Measurements from ENCODE around the gene SIPA1L3. TPM values are rescaled to one million over a fixed set of nuclear protein-coding genes. Genes with fewer than 3 reads are reported as not detected.
A peak's percentile ranks its signal among the peaks of the same experiment; 100 is the strongest.

Gene SIPA1L3
- total RNA-seq, 1 experiment from 2014 or later = 66.3 TPM

DNA sequence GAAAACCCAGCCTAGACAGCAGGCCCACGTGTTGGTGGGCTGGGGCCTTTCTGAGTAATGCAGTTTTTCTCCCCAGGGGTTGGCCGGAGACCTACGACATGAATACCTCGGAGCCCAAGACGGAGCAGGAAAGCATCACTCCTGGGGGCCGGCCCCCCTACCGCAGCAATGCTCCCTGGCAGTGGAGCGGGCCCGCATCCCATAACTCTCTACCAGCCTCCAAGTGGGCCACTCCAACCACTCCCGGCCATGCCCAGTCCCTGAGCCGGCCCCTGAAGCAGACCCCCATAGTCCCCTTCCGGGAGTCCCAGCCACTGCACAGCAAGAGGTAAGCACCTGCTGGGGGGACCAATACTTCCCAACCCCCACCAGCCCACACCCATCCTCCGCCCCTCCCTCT, 234.1 kb downstream of the SIPA1L3 start:
- intact Hi-C loops (cut with micrococcal nuclease; ENCODE audit: unreplicated experiment) = no loop called here

DNA sequence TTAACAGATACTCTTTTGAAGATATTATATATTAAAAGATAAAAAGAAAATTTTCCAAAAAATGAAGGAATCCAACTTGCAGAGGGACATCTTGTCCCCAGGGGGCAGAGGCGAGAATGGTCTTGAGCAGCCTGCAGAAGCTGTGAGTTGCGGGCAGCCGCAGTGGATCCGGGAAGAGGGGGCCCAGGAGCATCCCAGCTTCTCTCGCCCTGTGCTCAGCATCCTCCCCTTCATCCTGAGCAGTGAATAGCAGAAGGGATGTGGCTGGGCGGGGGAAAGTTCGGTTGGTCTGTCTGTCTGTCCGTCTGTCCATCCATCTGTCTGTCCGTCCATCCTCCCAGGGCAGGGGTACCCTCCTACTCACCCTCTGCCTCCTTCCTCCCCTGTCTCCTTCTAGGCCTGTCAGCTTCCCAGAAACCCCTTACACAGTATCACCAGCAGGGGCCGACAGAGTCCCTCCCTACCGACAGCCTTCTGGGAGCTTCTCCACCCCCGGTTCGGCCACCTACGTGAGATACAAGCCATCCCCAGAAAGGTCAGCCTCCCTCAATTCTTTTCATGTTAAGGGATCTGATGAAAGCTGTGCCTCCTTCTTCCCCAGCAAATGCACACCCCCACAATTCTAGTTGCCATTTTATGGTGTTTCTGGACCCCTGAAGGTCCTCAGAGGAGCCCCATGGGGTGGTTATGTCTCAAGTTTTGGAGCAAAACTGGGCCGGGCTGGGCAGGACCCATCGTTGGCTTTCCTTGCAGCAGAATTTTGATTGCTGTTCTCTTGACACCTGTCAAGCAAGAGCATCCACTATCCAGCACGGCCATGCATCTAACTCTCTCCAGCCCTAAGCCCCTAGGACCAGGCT, 235.4 kb downstream of the SIPA1L3 start:
- DNase-seq (ENCODE audit: low read depth, low spot score) (peak; percentile 5), ATAC-seq (peak; percentile 90)
- Histone ChIP-seq H3K27me3 (ENCODE audit: control insufficient read depth, insufficient read depth, low read length) (no peaks in the 10 kb centered on the region), H3K36me3 (ENCODE audit: control insufficient read depth, insufficient read depth, low read length) (no peaks in the 10 kb centered on the region), H3K4me1 (ENCODE audit: control insufficient read depth, insufficient read depth, low read length) (no peaks in the 10 kb centered on the region), H3K4me3 (ENCODE audit: low read depth in 2 of 2, low read length in 2 of 2) (no peak overlapping the region), H3K9me3 (ENCODE audit: control insufficient read depth, insufficient read depth, low read depth, low read length) (no peaks in the 10 kb centered on the region), H3K27ac (ENCODE audit: low read length) (no peak overlapping the region)
- ChIA-PET POLR2A (interaction anchor here (0.5 to 0.7 kb wide), 3 partner anchors 54 to 132 kb away, joined by 3 to 6 read pairs (median 4); no protein-coding TSS in a partner anchor), CTCF (interaction anchor here (0.6 to 1.7 kb wide), 8 partner anchors 43 to 690 kb away, joined by 3 to 10 read pairs (median 4); no protein-coding TSS in a partner anchor)
- intact Hi-C loops (cut with micrococcal nuclease; ENCODE audit: unreplicated experiment) = no loop called here
- in situ Hi-C loops (cut with HindIII; ENCODE audit: low pct_unique_long_range_greater_than_20kb, low sequenced_read_pairs) = no loop called here
- no TSS peak for BruUV-seq (replicated peaks)
- TF ChIP-seq, protein P1, sequence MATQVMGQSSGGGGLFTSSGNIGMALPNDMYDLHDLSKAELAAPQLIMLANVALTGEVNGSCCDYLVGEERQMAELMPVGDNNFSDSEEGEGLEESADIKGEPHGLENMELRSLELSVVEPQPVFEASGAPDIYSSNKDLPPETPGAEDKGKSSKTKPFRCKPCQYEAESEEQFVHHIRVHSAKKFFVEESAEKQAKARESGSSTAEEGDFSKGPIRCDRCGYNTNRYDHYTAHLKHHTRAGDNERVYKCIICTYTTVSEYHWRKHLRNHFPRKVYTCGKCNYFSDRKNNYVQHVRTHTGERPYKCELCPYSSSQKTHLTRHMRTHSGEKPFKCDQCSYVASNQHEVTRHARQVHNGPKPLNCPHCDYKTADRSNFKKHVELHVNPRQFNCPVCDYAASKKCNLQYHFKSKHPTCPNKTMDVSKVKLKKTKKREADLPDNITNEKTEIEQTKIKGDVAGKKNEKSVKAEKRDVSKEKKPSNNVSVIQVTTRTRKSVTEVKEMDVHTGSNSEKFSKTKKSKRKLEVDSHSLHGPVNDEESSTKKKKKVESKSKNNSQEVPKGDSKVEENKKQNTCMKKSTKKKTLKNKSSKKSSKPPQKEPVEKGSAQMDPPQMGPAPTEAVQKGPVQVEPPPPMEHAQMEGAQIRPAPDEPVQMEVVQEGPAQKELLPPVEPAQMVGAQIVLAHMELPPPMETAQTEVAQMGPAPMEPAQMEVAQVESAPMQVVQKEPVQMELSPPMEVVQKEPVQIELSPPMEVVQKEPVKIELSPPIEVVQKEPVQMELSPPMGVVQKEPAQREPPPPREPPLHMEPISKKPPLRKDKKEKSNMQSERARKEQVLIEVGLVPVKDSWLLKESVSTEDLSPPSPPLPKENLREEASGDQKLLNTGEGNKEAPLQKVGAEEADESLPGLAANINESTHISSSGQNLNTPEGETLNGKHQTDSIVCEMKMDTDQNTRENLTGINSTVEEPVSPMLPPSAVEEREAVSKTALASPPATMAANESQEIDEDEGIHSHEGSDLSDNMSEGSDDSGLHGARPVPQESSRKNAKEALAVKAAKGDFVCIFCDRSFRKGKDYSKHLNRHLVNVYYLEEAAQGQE (IDR thresholded peaks at IDR 0.05; ENCODE audit: insufficient read depth in 1 of 2, low read depth in 2 of 2, low read length in 1 of 2) = no peak
- TF ChIP-seq TCF7L2 (IDR thresholded peaks at IDR 0.05; ENCODE audit: low read depth, low read length) (no peak), SIN3A (IDR thresholded peaks at IDR 0.05; ENCODE audit: borderline replicate concordance, insufficient read depth, low read depth, low read length) (no peak), POLR2AphosphoS5 (IDR thresholded peaks at IDR 0.05; ENCODE audit: low read depth, low read length) (no peak)
- TF ChIP-seq, protein P2, sequence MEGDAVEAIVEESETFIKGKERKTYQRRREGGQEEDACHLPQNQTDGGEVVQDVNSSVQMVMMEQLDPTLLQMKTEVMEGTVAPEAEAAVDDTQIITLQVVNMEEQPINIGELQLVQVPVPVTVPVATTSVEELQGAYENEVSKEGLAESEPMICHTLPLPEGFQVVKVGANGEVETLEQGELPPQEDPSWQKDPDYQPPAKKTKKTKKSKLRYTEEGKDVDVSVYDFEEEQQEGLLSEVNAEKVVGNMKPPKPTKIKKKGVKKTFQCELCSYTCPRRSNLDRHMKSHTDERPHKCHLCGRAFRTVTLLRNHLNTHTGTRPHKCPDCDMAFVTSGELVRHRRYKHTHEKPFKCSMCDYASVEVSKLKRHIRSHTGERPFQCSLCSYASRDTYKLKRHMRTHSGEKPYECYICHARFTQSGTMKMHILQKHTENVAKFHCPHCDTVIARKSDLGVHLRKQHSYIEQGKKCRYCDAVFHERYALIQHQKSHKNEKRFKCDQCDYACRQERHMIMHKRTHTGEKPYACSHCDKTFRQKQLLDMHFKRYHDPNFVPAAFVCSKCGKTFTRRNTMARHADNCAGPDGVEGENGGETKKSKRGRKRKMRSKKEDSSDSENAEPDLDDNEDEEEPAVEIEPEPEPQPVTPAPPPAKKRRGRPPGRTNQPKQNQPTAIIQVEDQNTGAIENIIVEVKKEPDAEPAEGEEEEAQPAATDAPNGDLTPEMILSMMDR (IDR thresholded peaks at IDR 0.05) = peak; percentile 97

More for the DNA sequence above, 234.1 kb downstream of the SIPA1L3 start:
- no peaks in the 10 kb centered on the region for H3K27me3 ChIP-seq (ENCODE audit: control insufficient read depth, insufficient read depth, low read length)
- ChIA-PET CTCF (interaction anchor here (1.7 kb wide), 1 partner anchor 84 kb away, joined by 10 read pairs; no protein-coding TSS in a partner anchor), POLR2A (no interaction called here)
- ATAC-seq (no peak), DNase-seq (ENCODE audit: low read depth, low spot score) (no peak)
- BruUV-seq (replicated peaks) = no TSS peak
- no peaks in the 10 kb centered on the region for H3K4me1 ChIP-seq (ENCODE audit: control insufficient read depth, insufficient read depth, low read length)
- no peak overlapping the region for H3K4me3 ChIP-seq (ENCODE audit: low read depth in 2 of 2, low read length in 2 of 2)
- no peaks in the 10 kb centered on the region for H3K36me3 ChIP-seq (ENCODE audit: control insufficient read depth, insufficient read depth, low read length)
- no peak for TF ChIP-seq POLR2AphosphoS5 (IDR thresholded peaks at IDR 0.05; ENCODE audit: low read depth, low read length)
- no peak for TF ChIP-seq SIN3A (IDR thresholded peaks at IDR 0.05; ENCODE audit: borderline replicate concordance, insufficient read depth, low read depth, low read length)
- TF ChIP-seq TCF7L2 (IDR thresholded peaks at IDR 0.05; ENCODE audit: low read depth, low read length) = no peak
- TF ChIP-seq, protein P1 (IDR thresholded peaks at IDR 0.05; ENCODE audit: insufficient read depth in 1 of 2, low read depth in 2 of 2, low read length in 1 of 2) = no peak
- TF ChIP-seq, protein P2 (IDR thresholded peaks at IDR 0.05) = no peak
- in situ Hi-C loops (cut with HindIII; ENCODE audit: low pct_unique_long_range_greater_than_20kb, low sequenced_read_pairs) = no loop called here
- no peaks in the 10 kb centered on the region for H3K9me3 ChIP-seq (ENCODE audit: control insufficient read depth, insufficient read depth, low read depth, low read length)
- H3K27ac ChIP-seq (ENCODE audit: low read length) = no peak overlapping the region

Measured in Panc1 (cell line).